ENCODE measurements around the gene NRXN2.

DNA sequence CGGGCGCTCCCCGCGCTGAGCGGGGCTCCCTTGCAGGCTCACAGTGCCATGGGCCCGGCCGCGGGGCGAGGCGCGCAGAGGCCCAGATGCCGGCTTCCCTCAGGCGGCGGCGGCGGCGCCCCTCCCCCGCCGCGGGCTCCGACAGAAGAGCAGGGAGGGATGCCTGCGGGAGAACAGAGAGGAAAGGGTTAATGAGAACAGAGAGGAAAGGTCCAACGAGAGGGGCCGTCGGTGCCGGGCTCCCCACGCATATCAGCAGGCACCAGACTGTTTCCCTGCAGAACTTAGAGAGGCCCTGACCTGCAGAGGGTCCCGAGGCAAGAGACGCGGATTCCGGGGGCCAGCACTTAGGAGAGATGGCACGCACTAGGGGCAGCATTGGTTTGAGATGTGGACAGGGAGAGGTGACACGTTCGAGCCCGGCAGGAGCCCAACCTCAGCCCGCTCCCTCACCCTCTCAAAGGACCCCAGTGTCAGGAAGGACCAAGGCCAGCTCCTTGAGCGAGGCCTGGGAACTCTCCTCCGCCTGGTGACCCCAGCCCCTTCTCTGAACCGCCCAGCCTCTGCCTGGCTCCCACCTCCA, 9.1 kb downstream of the NRXN2 start:
- TF ChIP-seq, protein P1, sequence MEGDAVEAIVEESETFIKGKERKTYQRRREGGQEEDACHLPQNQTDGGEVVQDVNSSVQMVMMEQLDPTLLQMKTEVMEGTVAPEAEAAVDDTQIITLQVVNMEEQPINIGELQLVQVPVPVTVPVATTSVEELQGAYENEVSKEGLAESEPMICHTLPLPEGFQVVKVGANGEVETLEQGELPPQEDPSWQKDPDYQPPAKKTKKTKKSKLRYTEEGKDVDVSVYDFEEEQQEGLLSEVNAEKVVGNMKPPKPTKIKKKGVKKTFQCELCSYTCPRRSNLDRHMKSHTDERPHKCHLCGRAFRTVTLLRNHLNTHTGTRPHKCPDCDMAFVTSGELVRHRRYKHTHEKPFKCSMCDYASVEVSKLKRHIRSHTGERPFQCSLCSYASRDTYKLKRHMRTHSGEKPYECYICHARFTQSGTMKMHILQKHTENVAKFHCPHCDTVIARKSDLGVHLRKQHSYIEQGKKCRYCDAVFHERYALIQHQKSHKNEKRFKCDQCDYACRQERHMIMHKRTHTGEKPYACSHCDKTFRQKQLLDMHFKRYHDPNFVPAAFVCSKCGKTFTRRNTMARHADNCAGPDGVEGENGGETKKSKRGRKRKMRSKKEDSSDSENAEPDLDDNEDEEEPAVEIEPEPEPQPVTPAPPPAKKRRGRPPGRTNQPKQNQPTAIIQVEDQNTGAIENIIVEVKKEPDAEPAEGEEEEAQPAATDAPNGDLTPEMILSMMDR (IDR thresholded peaks at IDR 0.05; ENCODE audit: insufficient read depth, low read depth, low read length), result no peak
- TF ChIP-seq EZH2 (IDR thresholded peaks at IDR 0.05; ENCODE audit: insufficient read depth, low read length), result no peak

Data from astrocyte (in vitro differentiated cells and primary cell).